Fibroblast of lung (primary cell): ENCODE measurements around the gene CCDC179.

Source experiments
- CTCF ChIP-seq, 2 donors: IDR thresholded peaks in 1 of 2; conservative IDR thresholded peaks in 1 of 2; 1 replicate in 1 of 2; 2 replicates in 1 of 2; pipeline ENCODE4 v1.5.1; 2011 to 2012; ENCODE audit warnings: low read length in 2 of 2, control low read depth in 1 of 2, inconsistent platforms in 1 of 2, low read depth in 1 of 2, mild to moderate bottlenecking in 1 of 2
- EZH2 ChIP-seq: IDR thresholded peaks from 2 replicates; pipeline ENCODE4 v1.5.1; 2012; ENCODE audit warnings: low read length, control low read depth, mild to moderate bottlenecking; ENCODE audit errors: missing control alignments

- TF ChIP-seq CTCF (conservative IDR thresholded peaks at IDR 0.05 in 1 of 2, IDR thresholded peaks at IDR 0.05 in 1 of 2; ENCODE audit: low read depth in 1 of 2, low read length in 2 of 2) (peak; percentile 58 to 61), EZH2 (no peak)
These were observed 15.7 kb upstream of the CCDC179 start for GRCh38 chr11:22875869-22876473.
